K562 (cell line): ENCODE data around the gene DEPDC4. TPM values are rescaled to one million over a fixed set of nuclear protein-coding genes. Genes with fewer than 3 reads are reported as not detected.

Experiments
- ASH1L ChIP-seq: fragments of 450-650 bp; IDR thresholded peaks from 2 replicates; pipeline ENCODE4 v1.6.1; 2018; ENCODE audit warnings: borderline replicate concordance, mild to moderate bottlenecking, low read depth; ENCODE audit not compliant: partially characterized antibody
- CBX5 ChIP-seq: IDR thresholded peaks from 2 replicates; pipeline ENCODE4 v1.6.1; 2014; ENCODE audit warnings: low read depth, borderline replicate concordance
- ETS2 ChIP-seq: IDR thresholded peaks from 2 replicates; pipeline ENCODE4 v1.6.1; 2016; ENCODE audit warnings: borderline replicate concordance, missing genetic modification characterization, mild to moderate bottlenecking, moderate library complexity, missing compliant biosample characterization; ENCODE audit not compliant: poor library complexity, severe bottlenecking
- GTF2E2 ChIP-seq: fragments of 200-800 bp; sonication (Bioruptor generic); IDR thresholded peaks from 2 replicates; pipeline ENCODE4 v1.6.1; 2016; ENCODE audit warnings: missing genetic modification characterization, missing compliant biosample characterization
- HINFP ChIP-seq: fragments of 450-650 bp; conservative IDR thresholded peaks from 2 replicates; pipeline ENCODE4 v1.6.1; 2016; ENCODE audit warnings: missing genetic modification characterization, low read depth, mild to moderate bottlenecking, control low read depth, missing compliant biosample characterization
- POLR2A ChIP-seq: fragments of 450-650 bp; conservative IDR thresholded peaks from 2 replicates; pipeline ENCODE4 v1.6.1; 2016
- POLR2G ChIP-seq: fragments of 200-400 bp; formaldehyde crosslinking; IDR thresholded peaks from 2 replicates; pipeline ENCODE4 v1.6.1; 2017; ENCODE audit warnings: low read depth, mild to moderate bottlenecking, antibody characterized with exemption, low read length, moderate library complexity
- POLR3G ChIP-seq: IDR thresholded peaks from 2 replicates; pipeline ENCODE4 v1.6.1; 2011; ENCODE audit not compliant: insufficient read length, insufficient replicate concordance; ENCODE audit errors: extremely low read depth
- PURB ChIP-seq: sonication (generic); formaldehyde crosslinking; IDR thresholded peaks from 2 replicates; pipeline ENCODE4 v1.9.0; 2021; ENCODE audit warnings: low read depth, mild to moderate bottlenecking, missing genetic modification reagents
- RFX1 ChIP-seq: fragments of 450-650 bp; IDR thresholded peaks from 2 replicates; pipeline ENCODE4 v1.6.1; 2016; ENCODE audit warnings: mild to moderate bottlenecking, moderate library complexity
- SAP30 ChIP-seq: fragments of 200-600 bp; sonication (generic); IDR thresholded peaks from 2 replicates; pipeline ENCODE4 v1.6.1; 2012; ENCODE audit warnings: borderline replicate concordance, low read depth, mild to moderate bottlenecking, moderate library complexity, low read length, control low read depth, inconsistent platforms; ENCODE audit not compliant: insufficient read depth, poor library complexity, severe bottlenecking
- TEAD1 ChIP-seq, 2 experiments: fragments of 450-650 bp in 1 of 2; sonication (generic) in 1 of 2; formaldehyde crosslinking; IDR thresholded peaks; 2 replicates each; pipeline versions ENCODE4 v1.4.0 to v1.8.0; 2020 to 2022; ENCODE audit warnings: mild to moderate bottlenecking in 2 of 2, missing genetic modification reagents in 1 of 2
- TFAM ChIP-seq: fragments of 250-450 bp; sonication (Bioruptor Pico); conservative IDR thresholded peaks from 2 replicates; pipeline ENCODE4 v1.5.0; 2021; ENCODE audit warnings: mild to moderate bottlenecking, moderate library complexity
- YY1 ChIP-seq, 3 experiments: IDR thresholded peaks; 2 replicates each; pipeline ENCODE4 v1.6.1; 2011; ENCODE audit warnings: low read length in 2 of 3, mild to moderate bottlenecking in 2 of 3, moderate library complexity in 2 of 3, borderline replicate concordance in 1 of 3, control low read depth in 1 of 3, low read depth in 1 of 3; ENCODE audit not compliant: insufficient read depth in 3 of 3, insufficient replicate concordance in 2 of 3, control insufficient read depth in 1 of 3, insufficient read length in 1 of 3; ENCODE audit errors: extremely low read depth in 1 of 3
- ZC3H4 ChIP-seq: sonication (generic); formaldehyde crosslinking; IDR thresholded peaks from 2 replicates; pipeline ENCODE4 v1.9.0; 2021; ENCODE audit warnings: missing genetic modification reagents, borderline replicate concordance
- polyA plus RNA-seq, 8 experiments: library from polyadenylated mRNA; depleted of rRNA in 4 of 8; stranded (reverse) in 5 of 8; unstranded in 3 of 8; fragments of >200 nt; fragmentation: Nextera tagmentation in 2 of 8; fragmentation: Illumina TruSeq in 1 of 8; extraction: Ambion mirVana in 2 of 8; extraction: Trizol in 1 of 8; gene quantifications; 2 replicates each; pipeline versions ENCODE4 v1.2.1 to v1.2.3, GENCODE V29; 2011 to 2014; ENCODE audit warnings: inconsistent platforms in 1 of 8, missing spikeins in 1 of 8
- total RNA-seq, 7 experiments: library from RNA; depleted of rRNA in 6 of 7; stranded (reverse); fragments of >200 nt in 6 of 7; fragmentation: Illumina TruSeq in 2 of 7; extraction: Trizol in 2 of 7; gene quantifications; 2 replicates each; pipeline versions ENCODE4 v1.2.1 to v1.2.3, GENCODE V29; 2011 to 2021; ENCODE audit warnings: low replicate concordance in 1 of 7
- TF ChIP-seq, protein P1 (sequence below), 2 experiments: IDR thresholded peaks; 2 replicates each; pipeline ENCODE4 v1.6.1; 2012; ENCODE audit warnings: improper control_type of control experiment in 2 of 2, low read depth in 2 of 2, low read length in 2 of 2, borderline replicate concordance in 1 of 2
- TF ChIP-seq, protein P2 (sequence below): sonication (generic); formaldehyde crosslinking; IDR thresholded peaks from 2 replicates; pipeline ENCODE4 v1.8.1; 2023; ENCODE audit warnings: mild to moderate bottlenecking, missing genetic modification reagents
- TF ChIP-seq, protein P3 (sequence below): fragments of 450-650 bp; formaldehyde crosslinking; conservative IDR thresholded peaks from 2 replicates; pipeline ENCODE4 v1.4.0; 2022; ENCODE audit warnings: mild to moderate bottlenecking, missing genetic modification characterization

DEPDC4 gene
- total and polyA plus RNA-seq, 9 of the 15 experiments (the other 6 are each of a cell fraction or from before 2014, with no cell fraction given) = 3.6 to 13.2 (median 7.4) TPM

DNA sequence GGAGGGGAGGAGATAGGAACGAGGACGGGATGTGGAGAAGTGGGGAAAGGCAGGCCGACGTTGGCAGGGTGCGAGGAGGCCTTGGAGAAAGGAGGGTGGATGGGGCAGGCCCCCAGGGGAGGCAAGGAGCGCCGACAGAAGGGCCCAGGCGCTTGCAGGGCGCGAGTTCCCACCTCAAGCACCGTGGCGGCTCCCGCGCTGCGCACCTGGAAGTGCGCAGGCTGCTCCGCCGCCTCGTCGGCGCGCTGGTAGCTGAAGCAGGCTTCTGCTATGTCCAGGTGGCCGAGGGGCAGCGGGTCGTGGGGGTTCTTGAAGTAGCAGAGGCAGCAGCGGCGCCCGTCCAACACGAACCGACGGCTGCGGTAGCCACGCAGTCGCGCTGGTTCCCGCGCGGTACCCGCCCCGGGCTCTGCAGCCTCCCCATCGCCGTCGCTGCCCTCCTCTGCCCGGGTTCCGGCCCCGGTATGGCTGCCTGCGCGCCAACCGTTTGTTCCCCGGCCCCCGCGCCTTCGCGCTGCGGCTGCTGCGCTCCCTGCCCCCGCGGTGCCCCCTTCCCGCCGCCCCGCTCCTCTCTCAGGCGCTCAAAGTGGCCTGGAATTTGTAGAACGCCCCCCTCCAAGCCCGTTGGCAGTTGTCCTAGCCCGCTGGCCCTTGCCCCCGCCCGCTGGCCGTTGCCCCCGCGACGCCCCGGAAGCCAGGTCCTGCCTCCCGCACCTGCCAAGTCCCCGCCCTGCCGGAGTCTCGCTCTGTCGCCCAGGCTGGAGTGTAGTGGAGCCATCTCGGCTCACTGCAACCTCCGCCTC, 67.3 kb downstream of the DEPDC4 start (continued):
- TF ChIP-seq ETS2 (tag) (no peak), GTF2E2 (tag) (no peak), POLR2A (peak; percentile 39; the same call in 1 of the 2 replicates), PURB (CRISPR knock-in tag) (no peak), POLR2G (peak; percentile 38; the same call in 1 of the 2 replicates), TFAM (no peak), POLR3G (no peak), RFX1 (peak; percentile 51), HINFP (tag) (no peak), SAP30 (no peak), ZC3H4 (CRISPR knock-in tag) (no peak), TEAD1 (CRISPR knock-in tag; IDR thresholded peaks at IDR 0.05) (no peak), ASH1L (no peak), YY1 (IDR thresholded peaks at IDR 0.05; ENCODE audit: borderline replicate concordance in 1 of 3, control insufficient read depth in 1 of 3, extremely low read depth in 1 of 3, insufficient read depth in 3 of 3, insufficient read length in 1 of 3, insufficient replicate concordance in 2 of 3, low read depth in 1 of 3, low read length in 2 of 3) (no peak), CBX5 (no peak)
- TF ChIP-seq, protein P1, sequence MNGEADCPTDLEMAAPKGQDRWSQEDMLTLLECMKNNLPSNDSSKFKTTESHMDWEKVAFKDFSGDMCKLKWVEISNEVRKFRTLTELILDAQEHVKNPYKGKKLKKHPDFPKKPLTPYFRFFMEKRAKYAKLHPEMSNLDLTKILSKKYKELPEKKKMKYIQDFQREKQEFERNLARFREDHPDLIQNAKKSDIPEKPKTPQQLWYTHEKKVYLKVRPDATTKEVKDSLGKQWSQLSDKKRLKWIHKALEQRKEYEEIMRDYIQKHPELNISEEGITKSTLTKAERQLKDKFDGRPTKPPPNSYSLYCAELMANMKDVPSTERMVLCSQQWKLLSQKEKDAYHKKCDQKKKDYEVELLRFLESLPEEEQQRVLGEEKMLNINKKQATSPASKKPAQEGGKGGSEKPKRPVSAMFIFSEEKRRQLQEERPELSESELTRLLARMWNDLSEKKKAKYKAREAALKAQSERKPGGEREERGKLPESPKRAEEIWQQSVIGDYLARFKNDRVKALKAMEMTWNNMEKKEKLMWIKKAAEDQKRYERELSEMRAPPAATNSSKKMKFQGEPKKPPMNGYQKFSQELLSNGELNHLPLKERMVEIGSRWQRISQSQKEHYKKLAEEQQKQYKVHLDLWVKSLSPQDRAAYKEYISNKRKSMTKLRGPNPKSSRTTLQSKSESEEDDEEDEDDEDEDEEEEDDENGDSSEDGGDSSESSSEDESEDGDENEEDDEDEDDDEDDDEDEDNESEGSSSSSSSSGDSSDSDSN (IDR thresholded peaks at IDR 0.05; ENCODE audit: borderline replicate concordance in 1 of 2, low read depth in 2 of 2, low read length in 2 of 2) = no peak
- TF ChIP-seq, protein P2, sequence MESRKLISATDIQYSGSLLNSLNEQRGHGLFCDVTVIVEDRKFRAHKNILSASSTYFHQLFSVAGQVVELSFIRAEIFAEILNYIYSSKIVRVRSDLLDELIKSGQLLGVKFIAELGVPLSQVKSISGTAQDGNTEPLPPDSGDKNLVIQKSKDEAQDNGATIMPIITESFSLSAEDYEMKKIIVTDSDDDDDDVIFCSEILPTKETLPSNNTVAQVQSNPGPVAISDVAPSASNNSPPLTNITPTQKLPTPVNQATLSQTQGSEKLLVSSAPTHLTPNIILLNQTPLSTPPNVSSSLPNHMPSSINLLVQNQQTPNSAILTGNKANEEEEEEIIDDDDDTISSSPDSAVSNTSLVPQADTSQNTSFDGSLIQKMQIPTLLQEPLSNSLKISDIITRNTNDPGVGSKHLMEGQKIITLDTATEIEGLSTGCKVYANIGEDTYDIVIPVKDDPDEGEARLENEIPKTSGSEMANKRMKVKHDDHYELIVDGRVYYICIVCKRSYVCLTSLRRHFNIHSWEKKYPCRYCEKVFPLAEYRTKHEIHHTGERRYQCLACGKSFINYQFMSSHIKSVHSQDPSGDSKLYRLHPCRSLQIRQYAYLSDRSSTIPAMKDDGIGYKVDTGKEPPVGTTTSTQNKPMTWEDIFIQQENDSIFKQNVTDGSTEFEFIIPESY (CRISPR knock-in tag) = 0 out of 2 replicates have a peak, but pooled peaks have one; percentile 30
- TF ChIP-seq, protein P3, sequence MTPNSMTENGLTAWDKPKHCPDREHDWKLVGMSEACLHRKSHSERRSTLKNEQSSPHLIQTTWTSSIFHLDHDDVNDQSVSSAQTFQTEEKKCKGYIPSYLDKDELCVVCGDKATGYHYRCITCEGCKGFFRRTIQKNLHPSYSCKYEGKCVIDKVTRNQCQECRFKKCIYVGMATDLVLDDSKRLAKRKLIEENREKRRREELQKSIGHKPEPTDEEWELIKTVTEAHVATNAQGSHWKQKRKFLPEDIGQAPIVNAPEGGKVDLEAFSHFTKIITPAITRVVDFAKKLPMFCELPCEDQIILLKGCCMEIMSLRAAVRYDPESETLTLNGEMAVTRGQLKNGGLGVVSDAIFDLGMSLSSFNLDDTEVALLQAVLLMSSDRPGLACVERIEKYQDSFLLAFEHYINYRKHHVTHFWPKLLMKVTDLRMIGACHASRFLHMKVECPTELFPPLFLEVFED (CRISPR knock-in tag) = no peak
